ENCODE data around the gene BANF2.

GRCh38 chr20:17733767-17734304 lies 34.1 kb downstream of the BANF2 start:
- no peak for TF ChIP-seq CTCF (IDR thresholded peaks at IDR 0.05)
- no peak for TF ChIP-seq POLR2A (IDR thresholded peaks at IDR 0.05)
